ENCODE data around the gene EID2B. TPM values are rescaled to one million over a fixed set of nuclear protein-coding genes. Genes with fewer than 3 reads are reported as not detected.

The EID2B gene
- 1 to 10 TPM in 2 of 4 donors, under 1 TPM in 2; 0.56 to 1.5 (median 1.0) TPM for total RNA-seq

- 1% methylated on average over 26 to 48 of the region's 65 CpGs for WGBS, 2 donors
- peak; percentile 91 to 99 for DNase-seq (ENCODE audit: low spot score in 2 of 2)
- intact Hi-C loops (cut with DNase I; ENCODE audit: low total_unique reads), result loop anchor here (10.0 kb wide), 1 partner anchor 88 kb away; the partner anchor contains the start of gene SUPT5H
- peak in 1 of 2 donors; percentile 13 for TF ChIP-seq POLR2A (IDR thresholded peaks at IDR 0.05)
- peak in 2 of 3 donors; percentile 93 to 97 for TF ChIP-seq CTCF (IDR thresholded peaks at IDR 0.05)
- H3K4me3 ChIP-seq (ENCODE audit: low read depth, poor library complexity, severe bottlenecking), result peak within 1 kb of the TSS; percentile 62
Measured at GRCh38 chr19:39532233-39533002, at the start of gene EID2B. TSS of gene EID2B (minus strand) at chr19:39532852. CDS start at chr19:39532802, 50 bp downstream.

GRCh38 chr19:39582442-39582841, 49.8 kb upstream of the EID2B start:
- H3K4me3 ChIP-seq (ENCODE audit: low read depth, poor library complexity, severe bottlenecking), result no peak overlapping the region
- no peak for TF ChIP-seq CTCF (IDR thresholded peaks at IDR 0.05)
- TF ChIP-seq POLR2A (IDR thresholded peaks at IDR 0.05), result no peak
- intact Hi-C loops (cut with DNase I; ENCODE audit: low total_unique reads), result no loop called here
- DNase-seq (ENCODE audit: low spot score in 2 of 2), result no peak
- 31 to 52% methylated on average over 4 of the region's 4 CpGs for WGBS, 2 donors

GRCh38 chr19:39568604-39569003, 36.0 kb upstream of the EID2B start:
- 64% methylated on average over 3 of the region's 3 CpGs for WGBS, 2 donors

GRCh38 chr19:39566064-39566463, 33.4 kb upstream of the EID2B start:
- no peak overlapping the region for H3K4me3 ChIP-seq (ENCODE audit: low read depth, poor library complexity, severe bottlenecking)
- DNase-seq (ENCODE audit: low spot score in 2 of 2), result no peak
- intact Hi-C loops (cut with DNase I; ENCODE audit: low total_unique reads), result no loop called here
- 44 to 47% methylated on average over 3 of the region's 3 CpGs for WGBS, 2 donors
- no peak for TF ChIP-seq CTCF (IDR thresholded peaks at IDR 0.05)
- no peak for TF ChIP-seq POLR2A (IDR thresholded peaks at IDR 0.05)

More at GRCh38 chr19:39568604-39569003, 36.0 kb upstream of the EID2B start:
- intact Hi-C loops (cut with DNase I; ENCODE audit: low total_unique reads), result no loop called here
- no peak for TF ChIP-seq CTCF (IDR thresholded peaks at IDR 0.05)
- TF ChIP-seq POLR2A (IDR thresholded peaks at IDR 0.05), result no peak
- H3K4me3 ChIP-seq (ENCODE audit: low read depth, poor library complexity, severe bottlenecking), result no peak overlapping the region
- DNase-seq (ENCODE audit: low spot score in 2 of 2), result no peak

GRCh38 chr19:39563408-39563807, 30.8 kb upstream of the EID2B start:
- no peak overlapping the region for H3K4me3 ChIP-seq (ENCODE audit: low read depth, poor library complexity, severe bottlenecking)
- intact Hi-C loops (cut with DNase I; ENCODE audit: low total_unique reads), result no loop called here
- DNase-seq (ENCODE audit: low spot score in 2 of 2), result no peak
- 60 to 74% methylated on average over 2 of the region's 2 CpGs for WGBS, 2 donors
- TF ChIP-seq POLR2A (IDR thresholded peaks at IDR 0.05) (no peak), CTCF (IDR thresholded peaks at IDR 0.05) (no peak)
